ENCODE results near the gene ZNF367. TPM values are rescaled to one million over a fixed set of nuclear protein-coding genes. Genes with fewer than 3 reads are reported as not detected.
A peak's percentile ranks its signal among the peaks of the same experiment; 100 is the strongest.

The ZNF367 gene
- total and polyA plus RNA-seq, 2 of the 4 experiments (the other 2 are of a cell fraction), result 1.1 to 2.7 TPM

DNA sequence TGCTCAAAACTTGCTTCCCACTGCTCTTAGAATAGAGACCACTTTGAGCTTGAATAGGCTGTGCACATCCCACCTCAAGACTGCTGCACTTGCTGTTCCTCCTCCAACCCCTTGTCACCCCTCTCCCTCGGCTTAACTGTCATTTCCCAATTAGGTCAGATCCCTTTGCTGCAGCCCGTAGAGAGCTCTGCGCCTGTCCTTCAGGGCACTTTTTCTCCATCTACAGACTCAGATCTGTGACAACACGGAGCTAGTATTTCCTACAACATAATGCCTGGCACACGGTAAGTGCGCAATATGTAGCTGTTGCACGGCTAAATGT, 31.3 kb upstream of the ZNF367 start:
- dilution Hi-C loops (cut with HindIII; ENCODE audit: low sequenced_read_pairs, unreplicated experiment) (no loop called here), intact Hi-C loops (cut with micrococcal nuclease) (no loop called here), in situ Hi-C loops (cut with MboI; ENCODE audit: low sequenced_read_pairs) (no loop called here)
- no peak for TF ChIP-seq CHD1 (IDR thresholded peaks at IDR 0.05; ENCODE audit: low read depth, low read length)
- TF ChIP-seq POLR2A (IDR thresholded peaks at IDR 0.05; ENCODE audit: low read depth, low read length), result no peak
- TF ChIP-seq FOS (IDR thresholded peaks at IDR 0.05; ENCODE audit: low read depth, low read length), result no peak
- TF ChIP-seq CEBPB (IDR thresholded peaks at IDR 0.05; ENCODE audit: low read depth, low read length), result no peak
- TF ChIP-seq RAD21 (IDR thresholded peaks at IDR 0.05; ENCODE audit: low read length), result no peak
- TF ChIP-seq RFX5 (IDR thresholded peaks at IDR 0.05; ENCODE audit: low read depth, low read length), result no peak
- TF ChIP-seq RCOR1 (IDR thresholded peaks at IDR 0.05; ENCODE audit: insufficient replicate concordance, low read length), result no peak
- TF ChIP-seq, protein P1, sequence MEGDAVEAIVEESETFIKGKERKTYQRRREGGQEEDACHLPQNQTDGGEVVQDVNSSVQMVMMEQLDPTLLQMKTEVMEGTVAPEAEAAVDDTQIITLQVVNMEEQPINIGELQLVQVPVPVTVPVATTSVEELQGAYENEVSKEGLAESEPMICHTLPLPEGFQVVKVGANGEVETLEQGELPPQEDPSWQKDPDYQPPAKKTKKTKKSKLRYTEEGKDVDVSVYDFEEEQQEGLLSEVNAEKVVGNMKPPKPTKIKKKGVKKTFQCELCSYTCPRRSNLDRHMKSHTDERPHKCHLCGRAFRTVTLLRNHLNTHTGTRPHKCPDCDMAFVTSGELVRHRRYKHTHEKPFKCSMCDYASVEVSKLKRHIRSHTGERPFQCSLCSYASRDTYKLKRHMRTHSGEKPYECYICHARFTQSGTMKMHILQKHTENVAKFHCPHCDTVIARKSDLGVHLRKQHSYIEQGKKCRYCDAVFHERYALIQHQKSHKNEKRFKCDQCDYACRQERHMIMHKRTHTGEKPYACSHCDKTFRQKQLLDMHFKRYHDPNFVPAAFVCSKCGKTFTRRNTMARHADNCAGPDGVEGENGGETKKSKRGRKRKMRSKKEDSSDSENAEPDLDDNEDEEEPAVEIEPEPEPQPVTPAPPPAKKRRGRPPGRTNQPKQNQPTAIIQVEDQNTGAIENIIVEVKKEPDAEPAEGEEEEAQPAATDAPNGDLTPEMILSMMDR (conservative IDR thresholded peaks at IDR 0.05; ENCODE audit: low read depth, low read length), result no peak
- no peak for TF ChIP-seq BHLHE40 (IDR thresholded peaks at IDR 0.05; ENCODE audit: low read depth, low read length)
- TF ChIP-seq, protein P2, sequence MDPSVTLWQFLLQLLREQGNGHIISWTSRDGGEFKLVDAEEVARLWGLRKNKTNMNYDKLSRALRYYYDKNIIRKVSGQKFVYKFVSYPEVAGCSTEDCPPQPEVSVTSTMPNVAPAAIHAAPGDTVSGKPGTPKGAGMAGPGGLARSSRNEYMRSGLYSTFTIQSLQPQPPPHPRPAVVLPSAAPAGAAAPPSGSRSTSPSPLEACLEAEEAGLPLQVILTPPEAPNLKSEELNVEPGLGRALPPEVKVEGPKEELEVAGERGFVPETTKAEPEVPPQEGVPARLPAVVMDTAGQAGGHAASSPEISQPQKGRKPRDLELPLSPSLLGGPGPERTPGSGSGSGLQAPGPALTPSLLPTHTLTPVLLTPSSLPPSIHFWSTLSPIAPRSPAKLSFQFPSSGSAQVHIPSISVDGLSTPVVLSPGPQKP (IDR thresholded peaks at IDR 0.05; ENCODE audit: borderline replicate concordance, low read depth, low read length), result no peak
- no peak for TF ChIP-seq MAZ (IDR thresholded peaks at IDR 0.05; ENCODE audit: borderline replicate concordance, low read depth, low read length)
- no peak for TF ChIP-seq NFE2L2 (IDR thresholded peaks at IDR 0.05; ENCODE audit: low read depth, low read length)
- TF ChIP-seq MXI1 (IDR thresholded peaks at IDR 0.05; ENCODE audit: borderline replicate concordance, low read depth, low read length), result no peak
- TF ChIP-seq MAFK (IDR thresholded peaks at IDR 0.05; ENCODE audit: low read depth, low read length), result no peak
- no peak for TF ChIP-seq SMC3 (IDR thresholded peaks at IDR 0.05; ENCODE audit: low read depth, low read length)
- TF ChIP-seq, protein P3, sequence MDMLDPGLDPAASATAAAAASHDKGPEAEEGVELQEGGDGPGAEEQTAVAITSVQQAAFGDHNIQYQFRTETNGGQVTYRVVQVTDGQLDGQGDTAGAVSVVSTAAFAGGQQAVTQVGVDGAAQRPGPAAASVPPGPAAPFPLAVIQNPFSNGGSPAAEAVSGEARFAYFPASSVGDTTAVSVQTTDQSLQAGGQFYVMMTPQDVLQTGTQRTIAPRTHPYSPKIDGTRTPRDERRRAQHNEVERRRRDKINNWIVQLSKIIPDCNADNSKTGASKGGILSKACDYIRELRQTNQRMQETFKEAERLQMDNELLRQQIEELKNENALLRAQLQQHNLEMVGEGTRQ (IDR thresholded peaks at IDR 0.05; ENCODE audit: low read depth, low read length), result no peak
- Histone ChIP-seq H3K9ac (ENCODE audit: low read depth, low read length) (peak overlapping the region; percentile 47; the same call in 1 of the 2 replicates), H3K9me1 (ENCODE audit: insufficient read depth, low read length) (peaks cover 10% of the 10 kb centered on the region), H2AK5ac (ENCODE audit: low read depth, low read length) (no peak overlapping the region), H3K14ac (replicated peaks; ENCODE audit: low read depth, low read length) (peak overlapping the region; percentile 97), H3K4me2 (ENCODE audit: low read depth, low read length) (peak overlapping the region; percentile 85), H2BK5ac (ENCODE audit: low read depth, low read length, poor library complexity, severe bottlenecking) (peak overlapping the region; percentile 53), H4K20me1 (ENCODE audit: insufficient read depth, low read length) (peaks cover 6% of the 10 kb centered on the region; the same call in 1 of the 2 replicates), H3K9me3 (ENCODE audit: control insufficient read depth, insufficient read depth, low read length) (no peaks in the 10 kb centered on the region), H4K5ac (ENCODE audit: low read depth, low read length) (0 out of 2 replicates have a peak overlapping the region, but pooled peaks have one; percentile 5), H4K8ac (ENCODE audit: low read depth in 2 of 2, low read length in 2 of 2) (peak overlapping the region; percentile 5 to 93; a peak in 2 of 4 replicates), H3K4me3 (ENCODE audit: insufficient read depth, low read depth, low read length) (peak overlapping the region; percentile 60), H3K4me1 (ENCODE audit: control insufficient read depth, insufficient read depth, low read length) (peaks cover 5% of the 10 kb centered on the region; the same call in 1 of the 2 replicates), H3K79me1 (ENCODE audit: low read depth in 1 of 2, low read length in 2 of 2) (peaks cover 5 to 27% of the 10 kb centered on the region in 2 experiments; a peak in 3 of 4 replicates), H2BK15ac (ENCODE audit: low read depth, low read length) (peak overlapping the region; percentile 26; the same call in 1 of the 3 replicates), H3K27me3 (ENCODE audit: control insufficient read depth, insufficient read depth, low read length) (no peaks in the 10 kb centered on the region), H3K18ac (ENCODE audit: low read depth, low read length) (peak overlapping the region; percentile 12; the same call in 1 of the 2 replicates), H3K27ac (ENCODE audit: insufficient read depth, low read length) (no peak overlapping the region), H3K56ac (ENCODE audit: extremely low read depth, insufficient read depth, low read length) (peak overlapping the region; percentile 11; the same call in 1 of the 2 replicates), H2BK20ac (ENCODE audit: low read depth, low read length) (peak overlapping the region; percentile 84; the same call in 1 of the 2 replicates), H4K91ac (ENCODE audit: insufficient read depth, low read depth, low read length) (0 out of 2 replicates have a peak overlapping the region, but pooled peaks have one; percentile 66), H2BK120ac (ENCODE audit: low read depth, low read length) (peak overlapping the region; percentile 83; the same call in 1 of the 2 replicates), H2AK9ac (replicated peaks; ENCODE audit: low read depth, low read length, poor library complexity) (peak overlapping the region; percentile 63), H2AFZ (replicated peaks; ENCODE audit: low read length, poor library complexity) (peak overlapping the region; percentile 96), H3K36me3 (ENCODE audit: control insufficient read depth, insufficient read depth, low read length) (no peaks in the 10 kb centered on the region), H3K23ac (ENCODE audit: low read depth, low read length) (peak overlapping the region; percentile 99), H3K4ac (ENCODE audit: low read depth, low read length) (peak overlapping the region; percentile 88)
- no TSS peak for BruUV-seq (replicated peaks)
- ATAC-seq (ENCODE audit: low read depth) (peak; percentile 8), DNase-seq (no peak)
- POLR2A ChIA-PET (ENCODE audit: unreplicated experiment), result no interaction called here
- 4% methylated on average over 6 of the region's 7 CpGs; no CpG with 5 or more reads in 1 of the 2 experiments for WGBS, 2 experiments (ENCODE audit: extremely low coverage in 2 of 2, insufficient read length in 1 of 2)
- CTCF ChIA-PET, result interaction anchor here (1.4 kb wide), 1 partner anchor 66 kb away, joined by 3 read pairs; no protein-coding TSS in a partner anchor

Data from IMR-90 (cell line).